ENCODE data around the gene ARL15. TPM values are rescaled to one million over a fixed set of nuclear protein-coding genes. Genes with fewer than 3 reads are reported as not detected.

ARL15 gene
- total and polyA plus RNA-seq, 4 donors, result 5.0 to 24.8 (median 13.3) TPM

GRCh38 chr5:54206580-54207229 is 103.7 kb downstream of the ARL15 start:
- TF ChIP-seq ATF3 (IDR thresholded peaks at IDR 0.05) (no peak), RAD21 (IDR thresholded peaks at IDR 0.05) (no peak), NR2F2 (IDR thresholded peaks at IDR 0.05) (no peak), GABPA (IDR thresholded peaks at IDR 0.05 in 1 of 2, conservative IDR thresholded peaks at IDR 0.05 in 1 of 2) (no peak), YY1 (IDR thresholded peaks at IDR 0.05) (no peak), RXRA (IDR thresholded peaks at IDR 0.05) (no peak), JUND (IDR thresholded peaks at IDR 0.05) (no peak), EGR1 (IDR thresholded peaks at IDR 0.05; ENCODE audit: low read depth in 2 of 2) (no peak), SP1 (IDR thresholded peaks at IDR 0.05) (no peak), FOXA2 (IDR thresholded peaks at IDR 0.05) (no peak), MAX (IDR thresholded peaks at IDR 0.05) (no peak), HNF4A (conservative IDR thresholded peaks at IDR 0.05) (no peak), CTCF (IDR thresholded peaks at IDR 0.05; ENCODE audit: low read depth, low read length, missing input control) (no peak), HNF4G (IDR thresholded peaks at IDR 0.05) (no peak), ZBTB33 (IDR thresholded peaks at IDR 0.05) (no peak), FOXA1 (IDR thresholded peaks at IDR 0.05) (no peak), REST (IDR thresholded peaks at IDR 0.05) (no peak), TAF1 (conservative IDR thresholded peaks at IDR 0.05) (no peak)
- WGBS, result 92% methylated on average over 7 of the region's 7 CpGs

More at GRCh38 chr5:54206580-54207229, 103.7 kb downstream of the ARL15 start:
- no peak overlapping the region for H3K4me3 ChIP-seq (ENCODE audit: low read depth in 1 of 3, low read length in 3 of 3)
- H3K9me3 ChIP-seq (ENCODE audit: control insufficient read depth in 4 of 4, low read length in 3 of 4), result no peaks in the 10 kb centered on the region
- H3K36me3 ChIP-seq (ENCODE audit: control insufficient read depth in 4 of 4, insufficient read depth in 3 of 4, low read depth in 1 of 4, low read length in 3 of 4), result no peaks in the 10 kb centered on the region
- no peaks in the 10 kb centered on the region for H3K27me3 ChIP-seq (ENCODE audit: control insufficient read depth in 4 of 4, insufficient read depth in 4 of 4, low read length in 3 of 4)
- H3K4me1 ChIP-seq (ENCODE audit: control insufficient read depth in 4 of 4, insufficient read depth in 4 of 4, low read length in 3 of 4), result peaks cover 0 to 10% (median 2%) of the 10 kb centered on the region in 4 donors
- DNase-seq (ENCODE audit: low spot score), result no peak
- no peak overlapping the region for H3K27ac ChIP-seq (ENCODE audit: low read depth in 1 of 2, low read length in 2 of 2)
- H3K9ac ChIP-seq (ENCODE audit: low read depth in 1 of 2, low read length in 2 of 2), result no peak overlapping the region

All from liver (tissue), 9 donors.